CD4-positive, alpha-beta T cell treated with Interferon gamma for 1 hour (primary cell): Measurements from ENCODE around the gene PIGR.

Experiments used
- DNase-seq: peaks from one replicate; pipeline ENCODE4 v3.0.0-alpha.2; 2020

The PIGR gene

DNA sequence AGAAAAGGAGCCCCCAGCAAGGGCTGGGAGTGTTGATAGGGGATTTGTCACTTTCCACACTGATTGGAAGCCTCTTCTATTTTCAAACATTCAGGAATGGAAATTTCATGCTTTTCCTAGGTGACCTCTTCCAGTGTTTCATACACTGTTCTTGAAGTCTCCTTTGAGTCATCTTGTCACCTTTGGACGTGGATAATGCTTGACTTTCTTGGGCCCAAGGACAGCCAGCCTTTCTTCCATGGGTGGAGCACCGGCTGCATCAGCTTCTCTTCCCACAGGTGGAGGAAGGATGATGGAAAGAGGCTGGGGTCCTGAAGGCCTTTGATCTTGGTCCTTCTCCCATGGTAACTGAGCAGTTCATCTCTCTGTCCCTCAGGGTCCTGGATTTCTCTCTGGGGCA lies 11.9 kb upstream of the PIGR start:
- DNase-seq = no peak

DNA sequence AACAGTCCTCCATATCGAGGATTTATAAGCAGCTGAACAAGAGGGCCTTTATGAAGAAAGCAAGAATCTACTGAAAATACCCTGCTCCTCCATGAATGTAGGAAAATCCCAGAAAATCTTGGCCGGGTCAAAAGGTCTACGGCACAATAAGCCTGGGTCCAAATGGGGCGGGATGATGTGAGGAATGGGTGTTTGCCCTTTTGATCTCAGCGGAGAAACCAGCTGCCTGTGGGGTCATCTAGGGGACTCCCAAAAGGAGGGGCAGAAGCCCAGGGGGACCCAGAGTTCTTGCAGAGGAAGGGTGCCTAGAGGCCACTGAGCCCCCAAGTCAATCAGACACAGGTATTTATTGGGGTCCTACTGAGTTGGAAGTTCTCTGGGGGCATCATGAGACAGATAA lies 11.4 kb upstream of the PIGR start:
- DNase-seq = no peak

DNA sequence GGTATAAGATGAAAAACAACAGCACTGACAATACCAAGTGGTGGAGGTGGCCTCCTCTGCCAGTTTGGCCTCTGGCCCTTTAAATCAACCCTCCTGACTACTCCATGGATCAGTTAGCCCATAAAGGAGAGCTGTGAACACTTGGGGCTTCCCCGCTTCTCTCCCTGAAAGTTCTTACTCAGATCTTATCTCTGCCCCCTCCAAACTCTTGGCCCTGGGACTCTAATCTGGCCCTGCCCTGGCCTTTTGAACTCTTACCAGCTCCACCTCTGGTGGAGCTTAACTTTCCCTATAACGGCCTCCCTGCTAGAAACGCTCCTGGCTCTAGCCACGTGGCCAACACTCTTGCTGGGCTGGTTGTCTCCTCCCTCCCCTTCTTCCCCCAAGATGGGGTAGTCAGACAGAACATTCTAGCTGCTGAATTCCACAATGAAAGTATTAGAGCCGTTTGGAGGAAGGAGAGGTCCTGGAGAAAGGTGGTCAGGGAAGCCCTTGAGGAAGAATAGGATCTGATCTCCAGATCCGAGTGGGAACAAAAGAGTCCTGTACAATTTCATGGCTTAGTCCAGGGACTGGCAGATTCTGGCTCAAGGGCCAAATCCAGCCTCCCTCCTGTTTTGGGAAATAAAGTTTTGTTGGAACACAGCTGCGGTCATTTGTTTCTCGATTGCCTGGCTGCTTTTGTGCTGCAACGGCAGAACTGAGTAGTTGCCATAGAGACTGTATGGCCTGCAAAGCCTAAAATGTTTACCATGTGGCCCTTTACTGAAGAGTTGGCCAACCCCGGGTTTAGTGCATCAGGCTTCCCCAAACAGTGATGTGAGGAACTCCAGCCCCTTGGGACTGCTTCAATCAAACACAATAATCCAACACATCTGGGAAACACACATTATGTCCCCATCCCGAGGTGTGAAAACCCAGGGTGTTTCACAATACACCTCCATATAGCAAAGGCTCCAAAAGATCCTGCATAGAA lies 9.5 kb upstream of the PIGR start:
- no peak for DNase-seq

DNA sequence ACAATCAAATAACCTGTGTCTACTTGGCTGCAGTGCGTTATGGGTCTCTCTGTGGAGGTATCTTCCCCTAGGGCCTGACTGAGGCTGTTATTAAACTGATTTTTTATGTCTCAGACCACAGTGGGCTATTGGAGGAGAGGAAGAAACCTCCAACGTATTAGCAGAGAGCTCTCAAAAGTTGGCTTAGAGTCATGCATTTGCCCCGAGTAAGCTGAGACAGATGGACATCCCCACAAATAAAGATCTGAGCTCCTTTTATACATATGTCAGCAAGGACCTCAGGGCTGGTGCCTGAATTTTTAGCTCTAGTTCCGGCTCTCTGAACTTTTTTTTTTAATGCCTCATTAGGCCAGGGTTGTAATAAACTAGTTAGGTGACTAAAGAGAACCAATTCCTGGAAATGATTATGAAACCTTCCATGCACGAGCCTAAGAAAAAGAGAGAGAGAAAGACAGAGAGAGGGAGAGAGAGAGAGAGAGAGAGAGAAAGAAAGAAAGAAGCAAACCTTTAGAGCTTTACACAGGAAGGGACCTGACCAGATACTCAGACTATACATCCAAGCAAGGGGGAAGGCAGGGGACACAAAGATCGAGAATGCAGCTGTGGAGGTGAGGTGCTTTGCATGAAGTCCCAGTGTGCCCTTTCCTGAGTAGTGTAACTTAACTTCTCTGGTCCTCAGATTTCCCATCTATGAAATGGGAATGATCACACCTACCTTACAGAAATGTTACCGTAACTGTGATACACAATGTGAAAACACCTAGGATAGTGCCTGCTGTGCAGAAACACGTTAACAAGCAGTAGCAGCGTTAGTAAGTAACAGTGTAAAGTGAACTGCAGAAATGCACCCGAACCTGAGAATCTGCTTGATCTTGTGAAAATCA lies 8.4 kb upstream of the PIGR start:
- DNase-seq = no peak

DNA sequence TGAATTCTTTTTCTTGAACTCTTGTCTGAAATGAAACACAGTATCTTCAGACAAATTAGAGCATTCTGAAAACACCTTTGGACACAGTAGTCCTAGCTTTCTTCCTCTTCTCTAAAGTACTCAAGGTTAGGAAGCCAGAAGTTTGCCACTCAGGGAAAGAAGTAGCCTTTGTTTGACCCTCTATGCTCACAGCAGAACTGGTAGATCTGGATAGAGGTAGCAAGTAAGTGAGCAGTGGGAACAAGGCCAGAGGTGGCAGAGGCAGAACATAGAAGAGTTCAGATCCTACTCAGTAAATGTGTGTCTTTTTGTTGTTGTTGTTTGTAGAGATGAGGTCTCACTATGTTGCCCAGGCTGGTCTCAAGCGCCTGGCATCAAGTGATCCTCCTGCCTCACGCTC lies 7.4 kb upstream of the PIGR start:
- DNase-seq = no peak

DNA sequence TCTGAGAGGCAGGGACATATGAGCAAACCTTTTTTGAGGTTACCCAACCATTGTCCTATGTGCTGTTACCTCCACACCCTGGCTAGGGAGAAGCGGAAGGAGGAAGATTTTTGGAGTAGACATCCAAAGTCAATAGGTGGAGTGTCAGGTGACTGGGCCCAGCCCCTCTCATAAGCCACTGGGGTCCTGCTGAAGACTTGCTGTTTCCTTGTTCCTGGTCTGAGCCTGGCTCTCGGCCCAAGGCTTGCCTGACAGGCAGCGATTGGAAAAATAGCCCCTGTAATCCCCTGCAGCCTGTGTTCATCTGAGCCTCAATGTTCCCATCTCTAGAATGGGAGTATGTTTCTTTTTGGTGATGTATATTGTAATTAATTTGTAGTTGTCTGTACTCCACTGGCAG lies 6.9 kb upstream of the PIGR start:
- no peak for DNase-seq

DNA sequence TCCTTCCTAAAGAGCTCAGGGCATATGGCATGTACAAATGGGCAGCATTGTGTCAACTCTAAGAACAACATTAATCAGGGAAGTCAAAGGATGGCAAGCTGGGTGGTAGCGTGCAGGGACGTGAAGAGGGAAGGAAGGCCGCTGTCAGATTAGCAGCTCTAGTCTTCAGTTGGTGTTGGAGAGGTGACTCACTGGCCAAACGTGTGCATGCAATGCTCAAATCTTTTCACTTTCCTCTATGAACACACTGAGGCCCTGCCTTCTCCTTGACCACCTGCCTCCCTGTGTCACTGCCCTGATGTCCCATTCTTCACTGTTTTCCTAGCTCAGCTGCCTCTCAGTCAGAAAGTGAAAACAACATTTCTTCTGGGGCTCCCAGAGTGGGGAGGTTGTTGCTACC lies 5.9 kb upstream of the PIGR start:
- DNase-seq = peak; percentile 21

DNA sequence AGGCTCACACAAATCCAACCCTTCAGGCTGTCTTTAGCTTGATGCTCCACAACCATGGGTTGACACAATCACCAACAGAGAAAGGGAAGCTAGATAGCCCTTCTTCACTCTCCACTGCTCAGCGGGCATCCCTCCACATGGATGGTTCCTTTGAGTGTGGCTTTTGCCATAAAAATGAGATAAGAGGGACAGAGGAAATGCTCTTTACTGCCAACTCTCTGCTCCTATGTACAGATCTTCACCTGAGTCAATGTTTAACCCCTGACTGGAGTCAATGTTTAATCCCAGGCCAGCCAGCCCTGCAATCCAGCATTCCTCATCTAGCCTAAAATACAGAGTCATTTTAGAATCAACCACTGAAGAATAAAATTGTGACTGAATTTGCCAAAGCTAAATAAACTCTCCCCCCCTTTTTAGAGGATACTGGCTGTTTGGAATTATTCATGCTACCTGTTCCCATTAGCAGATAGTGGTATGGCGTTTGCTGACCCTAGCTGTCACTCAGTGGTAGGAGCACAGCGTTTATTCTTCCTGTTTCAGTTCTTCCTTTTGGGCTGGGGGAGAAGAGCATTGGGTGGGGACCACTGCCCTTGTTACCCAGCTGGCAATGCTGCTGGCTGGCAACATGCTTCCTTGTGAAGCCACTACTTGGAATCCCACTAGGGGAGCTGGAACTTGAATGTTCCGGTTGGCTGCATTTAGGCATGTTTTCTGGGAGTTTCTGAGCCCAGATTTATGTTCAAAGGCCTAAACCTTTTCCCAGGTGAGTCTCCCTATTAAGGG lies 5.2 kb upstream of the PIGR start:
- DNase-seq = no peak

DNA sequence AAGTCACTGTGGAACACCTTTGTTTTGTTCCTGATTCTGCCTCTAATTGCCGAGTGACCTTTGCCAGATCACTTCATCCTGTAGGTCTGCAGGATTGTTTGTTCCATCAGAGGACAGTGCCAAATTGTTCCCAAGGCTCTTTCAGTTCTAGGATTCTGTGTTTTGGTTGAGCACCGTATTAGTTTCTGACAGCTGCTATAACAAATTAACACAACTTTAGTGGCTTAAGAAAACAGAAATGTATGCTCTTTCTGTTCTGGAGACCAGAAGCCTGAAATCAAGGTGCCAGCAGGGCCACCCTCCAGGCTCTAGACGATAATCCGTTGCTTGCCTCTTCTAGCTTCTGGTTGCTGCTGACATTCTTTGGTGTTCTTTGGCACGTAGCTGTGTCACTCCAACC lies 3.4 kb upstream of the PIGR start:
- DNase-seq = no peak

DNA sequence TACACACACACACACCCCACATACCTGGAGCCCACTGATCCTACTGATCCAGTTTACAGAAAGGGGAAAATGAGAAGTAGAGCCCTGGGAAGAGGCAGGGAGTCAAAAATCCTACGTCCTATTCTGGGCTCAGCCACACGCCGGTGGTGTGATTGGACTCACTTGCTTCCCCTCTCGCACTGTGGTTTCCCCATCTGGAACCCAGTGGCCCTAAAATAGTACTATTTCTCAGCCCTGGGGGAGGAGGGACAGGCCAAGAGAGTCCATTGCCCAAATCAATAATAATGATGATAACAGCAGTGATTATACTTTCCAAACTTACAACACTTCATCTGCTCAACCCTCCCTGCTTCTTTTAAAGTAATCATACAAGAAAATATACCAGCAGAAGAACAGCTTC lies 2.9 kb upstream of the PIGR start:
- DNase-seq = no peak

DNA sequence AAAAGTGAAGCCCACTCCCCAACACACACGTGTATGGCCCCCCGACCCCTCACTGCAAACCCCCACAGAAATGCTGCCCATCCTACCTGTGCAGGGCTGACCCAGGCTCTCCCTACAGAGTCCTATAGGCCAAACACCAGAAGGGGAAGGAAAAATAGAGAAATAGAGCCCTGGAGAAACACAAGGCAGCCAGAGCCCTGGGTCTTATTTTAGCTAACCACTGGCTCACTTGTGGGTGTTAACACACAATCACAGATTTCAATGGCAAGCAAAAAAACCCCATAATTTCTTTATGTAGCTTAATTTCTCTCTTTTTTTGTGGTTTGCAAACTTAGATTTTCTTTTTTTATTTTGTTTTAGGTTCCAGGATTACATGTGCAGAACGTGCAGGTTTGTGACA lies 989 bp upstream of the PIGR start:
- DNase-seq = no peak

DNA sequence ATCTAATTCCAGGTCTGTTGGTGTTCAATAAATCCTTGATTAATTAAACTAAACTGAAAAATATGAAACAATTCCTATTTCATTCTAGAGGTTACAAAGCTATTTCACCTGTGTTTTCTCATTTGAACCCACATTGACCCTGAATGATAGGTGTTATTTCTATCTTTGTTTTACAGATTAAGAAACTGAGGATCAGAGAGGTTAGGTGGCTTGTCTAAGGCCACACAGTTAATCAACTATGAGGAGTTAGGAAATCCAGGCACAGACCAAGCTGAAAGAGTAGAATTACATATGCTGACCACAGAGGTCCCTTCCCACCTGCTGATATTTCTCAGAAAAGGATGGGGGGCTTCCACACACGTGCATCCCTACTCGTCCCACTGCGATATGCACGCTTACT lies 487 bp downstream of the PIGR start:
- no peak for DNase-seq

DNA sequence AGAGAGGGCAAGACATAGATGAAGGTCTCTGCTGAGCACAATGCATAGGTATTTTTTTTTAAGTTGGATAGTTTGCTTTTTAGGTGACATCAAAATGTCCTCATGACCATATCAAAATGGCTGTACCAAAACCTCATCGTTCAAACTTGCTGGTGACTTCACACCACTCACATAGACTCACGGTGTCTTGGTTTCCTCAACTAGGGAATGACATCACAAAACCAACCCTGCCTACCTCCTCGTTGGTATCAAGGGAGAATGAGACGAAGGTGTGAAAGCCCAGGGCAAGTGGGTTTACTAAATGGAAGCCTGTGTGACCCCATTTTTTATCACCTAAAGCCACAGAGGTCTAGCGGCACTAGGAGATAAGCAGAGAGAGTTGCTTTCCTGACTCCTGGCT lies 1.6 kb downstream of the PIGR start:
- DNase-seq = no peak

DNA sequence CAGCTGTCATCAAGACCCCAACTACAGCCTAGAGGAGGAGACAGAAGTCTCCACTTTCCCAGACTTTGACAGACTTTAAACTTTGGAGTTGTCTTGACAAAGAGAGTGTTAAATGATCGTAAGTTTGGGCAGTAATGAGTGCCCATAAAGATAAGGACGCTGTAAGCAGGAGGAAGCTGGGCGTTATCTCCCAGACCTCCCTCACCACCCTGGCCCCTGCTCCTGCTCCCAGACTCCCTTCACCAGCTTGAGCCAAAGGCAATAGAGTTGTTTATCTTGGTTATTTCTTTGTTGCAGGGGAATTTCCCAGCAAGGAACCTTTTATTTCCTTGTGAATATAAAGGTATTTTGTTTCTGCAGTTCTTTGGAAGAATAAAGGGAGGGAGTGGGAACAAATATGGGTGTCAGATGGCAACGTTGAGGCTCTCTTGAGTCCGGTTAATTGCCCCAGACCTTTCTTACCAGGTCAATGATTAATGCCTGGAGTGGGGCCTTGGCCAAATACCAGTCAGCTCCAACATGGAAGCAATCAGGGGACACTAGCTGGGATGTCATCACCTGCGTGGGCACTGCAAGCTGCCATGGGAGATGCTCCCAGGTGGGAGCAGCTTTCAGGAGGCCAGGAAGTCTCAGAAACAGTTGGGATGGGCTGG lies 4.4 kb downstream of the PIGR start:
- DNase-seq = no peak

DNA sequence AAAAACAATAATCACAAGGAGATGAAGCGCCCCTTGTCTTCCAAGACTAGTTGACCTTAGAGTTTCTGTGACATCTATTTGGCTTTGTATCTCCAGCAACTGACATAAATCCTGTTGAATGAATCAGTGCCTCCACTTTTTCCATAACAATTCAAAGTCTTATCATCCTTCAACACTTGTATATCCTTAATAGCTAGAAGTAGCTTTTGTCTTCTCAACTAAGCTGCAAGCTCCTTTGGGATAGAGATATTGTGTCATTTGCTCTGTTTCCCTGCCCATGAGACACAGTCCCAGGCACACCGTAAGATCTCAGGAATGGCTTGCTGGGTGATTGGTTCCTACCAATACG lies 5.7 kb downstream of the PIGR start:
- no peak for DNase-seq

DNA sequence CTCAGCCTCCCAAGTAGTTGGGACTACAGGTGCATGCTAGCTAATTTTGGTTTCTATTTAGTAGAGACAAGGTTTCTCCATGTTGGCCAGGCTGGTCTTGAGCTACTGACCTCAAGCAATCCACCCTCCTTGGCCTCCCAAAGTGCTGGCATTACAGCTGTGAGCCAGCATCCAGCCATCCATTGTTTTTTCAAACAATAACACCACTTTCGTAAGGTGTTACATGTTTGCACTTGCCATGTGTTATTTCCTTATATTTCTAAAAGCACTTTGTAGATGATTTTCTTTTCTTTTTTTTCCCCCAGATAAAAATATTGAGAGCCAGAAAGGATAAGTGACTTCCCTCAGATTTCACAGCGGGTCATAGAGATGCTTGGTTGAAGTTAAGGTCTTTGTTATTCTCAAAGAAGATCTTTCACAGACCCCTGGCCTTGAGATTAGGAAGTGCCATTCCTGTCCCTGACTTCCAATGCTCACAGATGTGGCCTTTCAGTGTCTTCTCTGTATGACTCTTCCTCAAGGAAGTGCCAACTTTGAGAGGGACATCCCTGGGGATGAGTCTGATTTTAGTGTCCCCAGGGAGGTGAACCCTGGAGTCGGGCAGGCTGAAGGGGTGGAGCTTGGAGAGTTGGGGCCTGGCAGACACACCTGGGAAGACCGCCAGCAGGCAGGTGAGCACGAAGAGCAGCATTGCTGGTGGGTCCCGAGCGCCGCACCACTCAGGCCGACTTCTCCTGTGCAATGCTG lies 6.3 kb downstream of the PIGR start:
- no peak for DNase-seq

DNA sequence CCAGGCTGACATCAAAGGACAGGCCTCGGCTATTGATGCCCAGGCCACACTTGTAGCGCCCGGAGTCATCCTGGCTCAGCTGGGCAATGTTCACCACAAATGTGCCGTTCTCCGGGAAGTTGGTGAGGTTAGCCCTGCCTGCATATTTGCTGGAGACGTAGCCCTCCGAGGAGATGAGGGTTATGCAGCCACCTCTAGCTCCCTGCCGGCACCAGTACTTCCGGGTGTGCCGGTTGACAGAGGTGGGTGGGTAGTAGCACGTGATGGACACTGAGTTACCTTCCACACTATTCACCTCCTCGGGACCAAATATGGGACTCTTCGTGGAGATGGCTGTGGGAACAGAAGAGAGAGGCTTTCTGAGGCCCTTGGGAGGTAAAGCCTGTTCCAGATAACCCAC lies 7.1 kb downstream of the PIGR start:
- DNase-seq = no peak

DNA sequence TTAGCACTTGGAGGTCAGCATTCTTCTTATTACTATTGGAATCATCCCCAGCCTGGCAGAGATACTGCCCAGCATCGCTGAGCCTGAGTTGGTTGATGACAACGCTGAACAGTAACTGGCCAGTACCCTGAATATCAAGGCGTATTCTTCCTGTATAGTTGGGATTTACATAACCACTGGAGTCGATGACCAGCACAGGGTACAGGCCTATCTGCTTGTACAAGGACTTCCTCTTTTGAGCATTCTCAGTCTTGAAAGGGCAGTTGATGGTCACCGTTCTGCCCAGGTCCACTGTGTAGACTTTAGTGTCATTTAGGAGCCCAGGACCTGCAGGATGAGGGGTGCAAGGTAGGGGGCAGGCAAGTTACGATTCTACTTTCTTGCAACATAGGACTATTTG lies 8.8 kb downstream of the PIGR start:
- DNase-seq = no peak

DNA sequence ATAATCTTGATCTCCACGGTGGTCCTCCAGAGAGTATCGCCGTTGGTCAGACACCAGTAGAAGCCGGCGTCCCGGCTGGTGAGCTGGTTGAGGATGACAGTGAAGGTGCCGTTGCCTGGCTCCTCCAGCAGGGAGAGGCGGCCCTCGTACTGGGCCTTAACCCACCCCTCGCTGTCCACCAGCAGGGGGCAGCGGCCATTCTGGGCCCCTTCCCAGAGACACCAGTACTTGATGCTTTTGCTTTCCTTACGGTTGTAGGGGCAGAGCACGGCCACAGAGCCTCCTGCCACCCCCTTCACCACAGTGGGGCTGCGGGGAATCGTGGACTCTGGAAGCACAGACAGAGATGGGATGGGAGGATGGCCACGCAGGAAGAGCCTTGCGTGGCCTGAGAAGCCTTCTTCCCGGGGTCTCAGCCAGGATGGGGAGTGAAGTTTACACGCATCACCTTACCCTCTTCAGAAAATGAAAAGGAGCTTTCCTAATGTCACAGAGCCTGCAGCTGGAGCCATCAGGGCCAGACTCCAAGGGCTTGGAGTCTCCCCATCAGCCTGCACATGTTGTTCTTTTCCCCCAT lies 10.7 kb downstream of the PIGR start:
- peak; percentile 48 for DNase-seq

DNA sequence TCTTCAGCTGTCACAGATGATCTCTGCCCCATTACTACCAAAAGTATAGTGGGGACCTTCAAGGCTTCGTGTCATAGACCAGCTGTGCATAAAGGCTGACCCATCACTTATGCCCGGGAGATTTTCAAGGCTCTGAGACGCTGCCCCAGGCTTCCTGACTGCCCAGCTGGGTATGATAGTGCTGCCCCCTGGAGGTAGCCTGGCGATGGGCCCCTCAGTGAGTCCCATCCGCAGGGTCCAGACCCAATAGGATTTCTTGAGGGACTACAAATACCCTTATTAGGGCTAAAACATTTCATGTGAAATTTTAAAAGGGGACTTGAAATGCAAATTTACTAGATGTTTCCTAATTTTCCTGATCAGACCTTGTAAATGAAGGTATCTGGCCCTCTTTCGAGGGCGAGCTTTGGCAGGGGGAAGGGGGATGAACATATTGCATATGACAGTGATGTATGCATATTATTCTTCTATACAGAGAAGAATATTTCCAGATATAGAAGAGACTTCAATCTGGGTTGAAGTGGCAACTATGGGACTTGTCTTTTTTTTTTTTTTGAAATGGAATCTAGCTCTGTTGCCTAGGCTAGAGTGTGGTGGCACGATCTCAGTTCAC lies 12.8 kb downstream of the PIGR start:
- DNase-seq = peak; percentile 69

DNA sequence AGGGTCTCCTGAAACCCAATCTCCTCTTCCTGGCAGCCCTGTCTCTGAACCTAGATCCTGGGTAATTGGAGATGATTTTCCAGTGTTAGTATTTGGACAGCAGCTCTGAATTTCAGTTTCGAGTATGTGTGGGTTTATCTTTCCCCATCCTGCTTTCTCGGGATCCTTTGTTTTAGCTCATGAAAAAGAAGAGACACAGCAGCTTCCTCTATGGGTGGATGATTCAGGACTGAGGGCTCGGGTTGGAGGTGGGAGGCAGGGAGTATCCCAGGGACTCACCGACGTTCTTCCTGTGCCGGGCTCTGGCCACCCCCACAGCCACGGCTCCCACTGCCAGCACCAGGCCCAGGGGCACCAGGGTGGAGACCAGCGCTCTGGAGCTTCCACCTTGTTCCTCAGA lies 14.1 kb downstream of the PIGR start:
- no peak for DNase-seq
